HepG2 (cell line): ENCODE data around the gene CDH13. TPM values are rescaled to one million over a fixed set of nuclear protein-coding genes. Genes with fewer than 3 reads are reported as not detected.

ENCODE experiments used
- ATAC-seq: fragments of 200-7000 bp; cut with Tn5 transposase; 3 replicates; pipeline ENCODE4 v1.9.1; 2020; ENCODE audit warnings: mild to moderate bottlenecking, moderate library complexity
- BruUV-seq: library from RNA; stranded (reverse); fragments of 400-500 nt; replicated peaks from 2 replicates; lab custom pipeline; 2021; lab: Mats Ljungman, UMichigan
- CTCF ChIA-PET: fragments of 300-600 bp; formaldehyde crosslinking; extraction: SDS; loops from one replicate; lab custom pipeline; 2021; ENCODE audit warnings: low total read pairs, inconsistent platforms, low intra/inter-chr PET ratio; lab: Yijun Ruan, JAX
- POLR2A ChIA-PET: fragments of 350-600 bp; sonication (Branson Sonifier 250); formaldehyde crosslinking; loops from one replicate; lab custom pipeline; 2020; ENCODE audit warnings: antibody characterized with exemption, inconsistent platforms; lab: Yijun Ruan, JAX
- DNase-seq: peaks from one replicate; pipeline ENCODE4 v3.0.0-alpha.2; 2015; ENCODE audit warnings: low spot score
- FAIRE-seq: peaks from 3 replicates; lab custom pipeline; 2011; peaks lifted over from hg19 to GRCh38; lab: Jason Lieb, UNC
- H2AFZ ChIP-seq: one replicate; pipeline ENCODE4 v1.6.1; 2011; ENCODE audit warnings: low read length, inconsistent platforms
- H3K27ac ChIP-seq: fragments of 300-600 bp; 3 replicates; pipeline ENCODE4 v1.8.0; 2011; ENCODE audit warnings: mixed run types, mild to moderate bottlenecking, mixed read lengths, low read length, inconsistent platforms; ENCODE audit not compliant: insufficient read depth; ENCODE audit errors: extremely low read length
- H3K27me3 ChIP-seq, 2 experiments: fragments of 200-600 bp in 1 of 2; 2 replicates in 1 of 2; 3 replicates in 1 of 2; pipeline versions ENCODE4 v1.6.0 to v1.8.0; 2011; ENCODE audit warnings: low read length in 2 of 2, mild to moderate bottlenecking in 2 of 2, moderate library complexity in 2 of 2, inconsistent platforms in 1 of 2; ENCODE audit not compliant: insufficient read depth in 2 of 2, control insufficient read depth in 1 of 2
- H3K36me3 ChIP-seq, 2 experiments: fragments of 200-600 bp in 1 of 2; replicated peaks in 1 of 2; 2 replicates in 1 of 2; 3 replicates in 1 of 2; pipeline versions ENCODE4 v1.5.1 to v1.8.0; 2011; ENCODE audit warnings: low read length in 2 of 2, inconsistent platforms in 1 of 2; ENCODE audit not compliant: insufficient read depth in 2 of 2, control insufficient read depth in 1 of 2
- H3K4me1 ChIP-seq: 2 replicates; pipeline ENCODE4 v1.5.1; 2012; ENCODE audit warnings: low read length, inconsistent platforms; ENCODE audit not compliant: insufficient read depth
- H3K4me2 ChIP-seq: 2 replicates; pipeline ENCODE4 v1.6.0; 2011; ENCODE audit warnings: low read depth, low read length, inconsistent platforms
- H3K4me3 ChIP-seq, 3 experiments: fragments of 200-600 bp in 1 of 3; sonication (generic), shearing (Covaris generic) in 1 of 3; replicated peaks in 1 of 3; 2 replicates each; pipeline ENCODE4 v1.5.1; 2011 to 2016; ENCODE audit warnings: low read length in 3 of 3, inconsistent platforms in 2 of 3, low read depth in 2 of 3, mild to moderate bottlenecking in 2 of 3, control low read depth in 1 of 3, mixed read lengths in 1 of 3; ENCODE audit not compliant: insufficient read depth in 1 of 3
- H3K79me2 ChIP-seq: one replicate; pipeline ENCODE4 v1.6.1; 2011; ENCODE audit warnings: low read length, inconsistent platforms; ENCODE audit not compliant: insufficient read depth
- H3K9ac ChIP-seq: 2 replicates; pipeline ENCODE4 v1.6.0; 2011; ENCODE audit warnings: mild to moderate bottlenecking, low read depth, low read length, inconsistent platforms; ENCODE audit not compliant: insufficient read depth
- H3K9me3 ChIP-seq: 2 replicates; pipeline ENCODE4 v1.5.1; 2012; ENCODE audit warnings: mild to moderate bottlenecking, low read length
- H4K20me1 ChIP-seq: 2 replicates; pipeline ENCODE4 v1.6.0; 2011; ENCODE audit warnings: inconsistent platforms, mild to moderate bottlenecking, low read length, moderate library complexity; ENCODE audit not compliant: insufficient read depth
- BRCA1 ChIP-seq: sonication (generic); formaldehyde crosslinking; IDR thresholded peaks from 2 replicates; pipeline ENCODE4 v1.4.0; 2020; ENCODE audit warnings: missing genetic modification reagents
- DMTF1 ChIP-seq: sonication (generic); formaldehyde crosslinking; IDR thresholded peaks from 2 replicates; pipeline ENCODE4 v1.4.0; 2020; ENCODE audit warnings: mild to moderate bottlenecking, missing genetic modification reagents
- FLYWCH1 ChIP-seq: sonication (generic); formaldehyde crosslinking; IDR thresholded peaks from 2 replicates; pipeline ENCODE4 v1.8.1; 2023; ENCODE audit warnings: mild to moderate bottlenecking, missing genetic modification reagents
- MBD4 ChIP-seq: IDR thresholded peaks from 2 replicates; pipeline ENCODE4 v1.6.1; 2012; ENCODE audit warnings: low read length, inconsistent platforms, borderline replicate concordance
- NFE2L2 ChIP-seq: fragments of 150-350 bp; IDR thresholded peaks from 2 replicates; pipeline ENCODE4 v1.6.1; 2014; ENCODE audit warnings: low read length
- RXRA ChIP-seq: sonication (generic); formaldehyde crosslinking; IDR thresholded peaks from 2 replicates; pipeline ENCODE4 v1.5.1; 2020; ENCODE audit warnings: missing genetic modification reagents
- SMAD3 ChIP-seq: sonication (generic); formaldehyde crosslinking; IDR thresholded peaks from 2 replicates; pipeline ENCODE4 v1.4.0; 2020; ENCODE audit warnings: missing genetic modification reagents
- TFDP2 ChIP-seq: sonication (generic); formaldehyde crosslinking; IDR thresholded peaks from 2 replicates; pipeline ENCODE4 v1.4.0; 2020; ENCODE audit warnings: missing genetic modification reagents
- ZNF101 ChIP-seq: sonication (generic); formaldehyde crosslinking; IDR thresholded peaks from 2 replicates; pipeline ENCODE4 v1.4.0; 2020; ENCODE audit warnings: mild to moderate bottlenecking, low read depth, missing genetic modification reagents, borderline replicate concordance
- ZNF12 ChIP-seq: sonication (generic); formaldehyde crosslinking; IDR thresholded peaks from 2 replicates; pipeline ENCODE4 v1.5.0; 2020; ENCODE audit warnings: missing genetic modification reagents
- ZNF574 ChIP-seq: sonication (generic); formaldehyde crosslinking; IDR thresholded peaks from 2 replicates; pipeline ENCODE4 v1.4.0; 2020; ENCODE audit warnings: missing genetic modification reagents
- WGBS: methylation state at CpG from one replicate; pipeline ENCODE4 v1.1.6; 2017; ENCODE audit warnings: low lambda C conversion rate; 5-methylcytosine and 5-hydroxymethylcytosine counted together
- in situ Hi-C: cut with HindIII; loops from 2 replicates; pipeline ENCODE4 v1.10.0; 2017; ENCODE audit warnings: low pct_unique_long_range_greater_than_20kb; ENCODE audit not compliant: extremely low pct_ligation_motif_present
- intact Hi-C: fragments of 100-400 bp; cut with micrococcal nuclease; formaldehyde crosslinking; loops from one replicate; pipeline ENCODE4 v1.10.0; 2022; ENCODE audit not compliant: unreplicated experiment
- polyA plus RNA-seq, 8 experiments: library from polyadenylated mRNA; depleted of rRNA in 3 of 8; stranded (reverse) in 7 of 8; unstranded in 1 of 8; fragments of >200 nt; fragmentation: Illumina TruSeq in 4 of 8; extraction: Trizol in 4 of 8; gene quantifications; 2 replicates each; pipeline versions ENCODE4 v1.2.1 to v1.2.3, GENCODE V29; 2011 to 2016; ENCODE audit warnings: low read depth in 4 of 8, missing spikeins in 1 of 8, mixed read lengths in 1 of 8; ENCODE audit not compliant: insufficient read depth in 1 of 8
- total RNA-seq, 5 experiments: library from RNA; depleted of rRNA; stranded (reverse); fragments of >200 nt; fragmentation: Illumina TruSeq; extraction: Trizol; gene quantifications; 2 replicates each; pipeline ENCODE4 v1.2.3, GENCODE V29; 2016; ENCODE audit warnings: low read depth in 1 of 5

Gene CDH13
- total and polyA plus RNA-seq, 2 of the 13 experiments (the other 11 are each of a cell fraction or from before 2014, with no cell fraction given) = not detected

GRCh38 chr16:83238949-83239691 is 612.4 kb downstream of the CDH13 start (continued):
- TF ChIP-seq TFDP2 (CRISPR knock-in tag) = no peak
- no peak for TF ChIP-seq ZNF12 (CRISPR knock-in tag)
- TF ChIP-seq BRCA1 (CRISPR knock-in tag) = no peak
- TF ChIP-seq FLYWCH1 (CRISPR knock-in tag) = no peak
- TF ChIP-seq SMAD3 (CRISPR knock-in tag) = no peak
- no peak for TF ChIP-seq ZNF101 (CRISPR knock-in tag)
- TF ChIP-seq RXRA (CRISPR knock-in tag) = no peak
- TF ChIP-seq DMTF1 (CRISPR knock-in tag) = no peak
- no peak for TF ChIP-seq NFE2L2
- TF ChIP-seq MBD4 = no peak

GRCh38 chr16:83244057-83244456 is 617.3 kb downstream of the CDH13 start:
- FAIRE-seq = no peak
- Histone ChIP-seq H3K27ac (no peak overlapping the region), H3K27me3 (peaks cover 0 to 10% of the 10 kb centered on the region in 2 experiments; a peak in 1 of 5 replicates), H3K36me3 (no peaks in the 10 kb centered on the region), H3K4me3 (no peak overlapping the region), H2AFZ (no peak overlapping the region), H3K4me1 (no peaks in the 10 kb centered on the region), H3K9me3 (no peaks in the 10 kb centered on the region), H4K20me1 (no peaks in the 10 kb centered on the region), H3K9ac (no peak overlapping the region), H3K4me2 (no peak overlapping the region), H3K79me2 (no peaks in the 10 kb centered on the region)
- intact Hi-C loops (no loop called here), in situ Hi-C loops (no loop called here)
- no peak for DNase-seq
- ChIA-PET CTCF (no interaction called here), POLR2A (no interaction called here)
- no peak for TF ChIP-seq ZNF574 (CRISPR knock-in tag)
- WGBS = 2% methylated on average over 2 of the region's 2 CpGs
- no TSS peak for BruUV-seq
- no peak for ATAC-seq
